Activated CD4-positive, alpha-beta T cell treated with anti-CD3 and anti-CD28 coated beads for 24 hours (primary cell): Measurements from ENCODE around the gene EOGT.

ENCODE experiments used
- DNase-seq, 2 donors: peaks; one replicate each; pipeline ENCODE4 v3.0.0-alpha.2; 2020; ENCODE audit warnings: low read depth in 2 of 2

EOGT gene

DNA sequence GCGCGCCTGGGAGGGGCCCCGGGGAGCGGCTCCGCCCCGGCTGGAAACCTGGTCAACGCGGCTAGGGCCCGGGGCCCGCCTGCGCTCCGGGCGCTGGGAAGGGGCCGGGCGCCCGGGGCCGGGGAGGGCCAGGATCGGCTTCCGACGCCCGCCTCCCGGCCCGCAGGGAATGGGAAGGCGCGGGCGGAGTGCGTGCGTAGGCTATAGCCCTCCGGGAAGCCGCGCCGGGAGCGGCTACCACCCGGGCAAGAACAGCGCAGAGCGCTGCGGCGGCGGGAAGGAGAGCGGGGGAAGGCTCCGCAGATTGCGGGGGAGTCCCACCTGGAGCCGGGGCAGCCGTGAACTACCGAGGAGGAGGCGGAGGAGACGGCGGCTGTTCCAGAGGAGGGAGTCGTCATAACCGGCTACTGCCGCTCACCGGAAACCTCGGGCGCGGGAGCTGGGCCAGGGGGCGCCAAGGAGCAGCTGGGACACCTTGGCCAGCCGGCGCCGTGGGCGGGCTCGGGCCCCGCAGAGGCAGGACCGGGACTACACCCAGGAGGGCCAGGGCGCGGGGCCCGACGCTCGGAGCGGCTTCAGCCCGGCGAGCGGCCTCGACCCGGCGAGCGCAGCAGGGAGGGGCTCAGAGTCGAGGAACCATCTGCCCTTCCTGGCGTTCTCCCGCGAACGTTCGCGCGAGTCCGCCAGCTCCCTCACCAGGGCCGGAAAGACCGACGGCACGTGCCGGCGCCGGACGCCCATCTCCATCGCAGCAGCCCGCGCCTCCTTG is at the start of gene EOGT:
Gene EOGT (minus strand): TSS at position 432 of the 769 bp plus-strand sequence. CDS start 3,838 bp downstream, outside the sequence.
- peak; percentile 69 to 79 for DNase-seq

DNA sequence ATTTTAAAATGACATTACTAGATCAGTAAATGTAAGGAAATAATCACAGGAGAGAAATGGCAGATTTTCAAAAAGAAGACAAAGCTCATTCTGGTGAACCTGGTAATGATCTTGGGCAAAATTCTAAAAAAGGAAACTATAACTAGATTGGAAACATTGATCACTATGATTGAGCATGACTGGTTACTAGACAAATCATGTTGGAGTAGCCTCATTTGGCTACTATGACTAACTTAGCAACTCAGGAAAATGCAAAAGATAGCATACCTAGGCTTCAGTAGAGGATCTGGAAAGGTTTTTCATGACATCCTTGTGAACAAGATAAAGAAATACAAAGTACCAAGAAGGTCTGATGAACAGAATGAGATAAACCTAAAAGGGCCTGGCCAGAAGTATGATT is 46.2 kb upstream of the EOGT start:
- DNase-seq = no peak

DNA sequence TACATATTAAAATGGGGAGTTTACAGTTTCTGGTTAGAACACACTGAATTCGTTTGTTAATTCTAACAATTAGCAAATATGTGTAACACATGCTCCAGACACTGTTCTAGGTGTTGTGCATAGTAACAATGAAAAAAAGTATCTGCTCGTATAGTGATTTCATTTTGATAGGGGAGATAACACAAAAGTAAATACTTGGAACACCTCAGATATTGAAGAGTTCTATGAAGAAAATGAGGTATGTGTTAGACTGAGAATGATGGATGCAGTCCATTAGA is 45.4 kb upstream of the EOGT start:
- no peak for DNase-seq

DNA sequence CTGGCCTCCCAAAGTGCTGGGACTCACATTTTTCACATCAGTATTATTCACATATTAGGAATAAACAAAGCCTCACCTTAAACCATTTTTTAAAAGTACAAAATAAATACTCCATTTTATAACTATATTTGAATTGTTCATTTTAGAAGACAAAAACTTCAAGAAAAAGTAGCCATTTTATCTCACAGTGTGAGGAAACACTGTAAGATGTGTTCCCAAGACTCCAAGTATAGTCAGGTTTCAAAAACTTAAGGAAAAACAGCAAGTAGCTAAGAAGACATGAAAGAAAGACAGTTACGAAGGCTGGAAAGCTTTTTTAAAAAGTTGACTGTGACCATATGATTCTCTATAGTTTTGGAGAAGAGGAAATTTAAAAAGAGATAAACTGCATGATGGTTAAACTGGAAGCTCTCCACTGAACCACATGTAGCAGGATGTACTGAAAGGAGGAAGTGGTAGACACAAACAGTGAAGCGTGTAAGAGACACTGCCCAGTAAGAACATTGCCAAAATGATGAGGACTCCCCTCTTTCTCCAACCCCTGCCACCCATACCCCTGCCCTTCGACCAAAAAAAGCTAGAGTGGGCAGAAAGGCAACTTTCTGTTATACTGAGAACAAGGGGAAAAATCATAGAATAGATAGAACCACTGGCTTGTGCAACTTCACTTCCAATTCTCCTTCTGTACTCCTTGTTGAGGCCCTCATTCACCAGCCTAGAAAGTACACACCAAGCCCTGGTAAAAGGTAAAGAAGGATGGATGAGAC is 44.9 kb upstream of the EOGT start:
- DNase-seq = no peak

DNA sequence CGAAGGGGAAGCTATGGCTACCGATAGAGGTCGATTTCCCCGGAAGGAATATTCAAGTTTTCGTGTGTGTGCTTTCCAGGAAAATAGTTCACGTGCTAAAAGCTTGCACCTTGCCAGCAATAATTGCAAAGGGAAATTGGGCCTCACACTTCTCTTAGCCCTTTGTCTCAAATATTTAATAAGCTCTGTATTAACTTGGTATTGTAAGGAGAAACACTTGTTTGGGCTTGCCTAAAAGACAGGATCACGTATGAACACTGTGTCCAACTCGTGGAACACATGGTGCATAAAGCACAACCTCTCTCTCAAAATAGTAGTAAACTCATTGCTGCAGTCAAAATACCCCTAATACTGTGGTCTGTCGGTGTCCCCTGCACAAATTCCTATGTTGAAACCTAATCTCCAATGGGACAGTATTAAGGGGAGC is 39.0 kb upstream of the EOGT start:
- no peak for DNase-seq

DNA sequence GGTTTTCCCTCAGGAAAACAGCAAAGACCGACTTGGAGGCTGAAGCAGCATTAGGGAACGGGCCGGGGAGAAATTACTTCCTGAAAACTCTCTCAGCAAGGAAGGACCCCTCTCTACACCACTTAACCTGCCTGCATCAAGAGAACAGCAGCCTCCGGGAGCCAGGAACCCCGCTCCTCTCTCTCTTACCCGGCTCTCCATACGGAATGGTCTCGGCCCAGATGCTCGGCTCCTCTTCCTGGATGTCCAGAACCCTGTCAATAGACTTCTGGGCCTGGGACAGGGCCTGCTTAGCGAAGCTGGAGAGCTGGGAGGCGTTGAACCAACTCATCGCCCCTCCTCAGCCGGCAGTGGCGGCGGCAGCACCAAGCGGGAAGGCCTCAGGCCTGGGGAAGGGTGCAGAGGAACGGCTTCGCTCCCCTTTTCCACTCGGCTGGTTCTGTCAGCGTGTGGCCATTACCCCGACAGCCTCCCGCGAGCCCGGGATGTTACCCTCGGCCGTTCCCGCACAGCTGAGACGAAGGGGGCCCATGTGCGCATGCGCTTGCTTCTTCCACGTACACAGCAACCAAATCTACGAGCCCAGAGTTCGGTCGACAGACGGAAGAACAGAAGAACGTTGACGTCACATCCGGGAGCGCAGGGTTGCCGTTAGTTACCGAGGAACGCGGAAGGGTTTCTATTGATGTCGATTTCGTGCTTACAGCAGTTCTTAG is 38.4 kb upstream of the EOGT start, which contains the start of gene TMF1:
Gene TMF1 (minus strand): TSS at position 578 of the 716 bp plus-strand sequence. CDS start 247 bp downstream, at position 331.
- peak; percentile 95 to 98 for DNase-seq

DNA sequence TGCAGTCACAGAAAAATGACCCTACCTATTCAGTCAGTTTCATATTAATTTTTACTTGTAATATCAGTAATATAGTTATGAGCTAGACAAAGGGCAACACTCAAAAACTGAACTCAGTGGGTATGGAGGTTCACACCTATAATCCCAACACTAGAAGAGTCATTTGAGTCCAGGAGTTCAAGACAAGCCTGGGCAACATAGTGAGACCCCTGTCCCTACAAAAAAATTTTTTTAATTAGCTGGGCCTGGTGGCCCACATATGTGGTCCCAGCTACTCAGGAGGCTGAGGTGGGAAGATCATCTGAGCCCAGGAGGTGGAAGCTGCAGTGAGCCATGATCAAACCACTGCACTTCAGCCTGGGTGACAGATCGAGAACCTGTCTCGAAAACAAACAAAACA is 35.5 kb upstream of the EOGT start:
- DNase-seq = no peak

DNA sequence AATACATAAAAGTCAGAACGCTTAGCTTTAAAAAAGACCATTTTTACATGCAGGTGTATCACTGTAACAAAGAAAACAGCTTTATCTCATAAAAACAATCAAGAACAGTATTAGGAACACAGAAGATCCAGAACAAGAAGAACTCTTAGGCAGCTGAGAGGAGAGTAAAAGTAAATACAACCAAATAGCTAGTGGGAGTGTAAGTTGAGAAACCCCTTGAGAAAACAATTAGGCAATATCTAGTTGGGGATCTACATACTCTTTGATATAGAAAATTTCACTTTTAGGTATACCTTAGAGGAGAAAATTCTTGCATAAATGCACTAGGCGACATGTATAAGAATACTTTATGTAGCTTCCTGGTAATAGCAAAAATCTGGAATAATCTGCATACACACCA is 31.1 kb upstream of the EOGT start:
- no peak for DNase-seq

DNA sequence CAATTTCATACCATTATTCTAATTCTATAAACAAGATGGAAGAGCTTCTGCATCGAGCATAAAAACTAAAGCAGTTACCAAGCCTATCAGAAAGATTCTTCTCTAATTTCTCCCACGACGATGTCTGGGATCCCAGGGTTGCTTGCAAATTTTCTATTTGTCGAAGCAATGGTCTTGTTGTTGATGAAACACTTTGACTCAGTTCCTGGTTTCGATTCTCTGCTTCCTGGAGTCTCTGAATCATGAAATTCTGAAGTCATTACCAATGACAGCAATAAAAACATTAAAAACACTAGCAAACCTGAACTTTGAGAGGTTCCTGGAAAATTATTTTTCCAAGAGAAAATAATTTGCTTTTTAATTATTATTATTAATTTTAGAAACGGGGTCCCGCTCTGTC is 20.0 kb upstream of the EOGT start:
- no peak for DNase-seq

DNA sequence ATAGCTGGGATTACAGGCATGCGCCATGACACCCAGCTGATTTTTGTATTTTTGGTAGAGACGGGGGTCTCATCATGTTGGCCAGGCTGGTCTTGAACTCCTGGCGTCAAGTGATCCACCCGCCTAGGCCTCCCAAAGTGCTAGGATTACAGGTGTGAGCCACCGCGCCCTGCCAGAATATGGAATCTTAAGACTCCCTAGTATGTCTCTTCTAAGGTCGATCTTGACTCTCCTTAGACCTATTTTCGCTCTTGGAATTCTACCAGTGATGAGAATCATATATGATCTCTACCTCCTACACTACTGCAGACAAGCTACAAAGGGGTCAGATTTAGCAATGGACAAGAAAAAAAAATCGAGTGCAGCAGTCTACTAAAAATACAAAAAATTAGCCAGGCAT is 19.3 kb upstream of the EOGT start:
- no peak for DNase-seq

DNA sequence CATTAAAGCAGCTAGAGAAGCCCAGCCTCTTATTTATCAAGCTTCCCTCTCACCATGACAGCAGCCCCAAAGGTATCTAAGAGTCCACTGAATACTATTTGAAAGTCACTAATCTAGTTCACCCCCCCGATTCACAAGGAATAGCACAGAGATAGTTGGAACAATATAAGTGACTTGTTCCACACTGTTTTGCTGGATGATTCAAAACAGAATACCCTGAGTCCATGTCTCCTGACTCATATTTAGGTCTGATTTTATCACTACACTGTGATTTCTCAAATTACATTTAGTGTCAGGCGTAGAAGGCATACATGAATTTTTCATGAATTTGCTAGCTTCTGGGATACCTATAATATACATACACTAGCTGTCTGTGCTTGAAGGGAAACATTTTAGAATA is 18.7 kb upstream of the EOGT start:
- no peak for DNase-seq

DNA sequence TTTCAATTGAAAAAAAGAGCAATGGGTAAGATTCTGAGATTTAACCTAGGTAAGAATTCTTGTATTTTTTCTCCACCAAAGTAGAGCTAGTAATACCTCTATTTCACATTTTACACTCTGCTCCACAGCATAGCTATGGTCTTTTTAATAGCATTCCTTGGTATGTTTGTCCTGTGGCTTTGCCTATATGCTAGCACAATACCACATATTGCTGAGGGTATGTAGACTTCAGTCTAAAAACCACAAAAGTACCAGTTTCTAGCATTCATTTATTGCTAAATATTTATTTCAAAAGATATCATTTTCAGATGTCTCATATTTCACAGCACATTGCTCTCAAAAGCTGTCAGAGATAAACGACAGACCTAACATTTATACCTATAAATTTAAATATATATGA is 18.2 kb upstream of the EOGT start:
- DNase-seq = no peak

DNA sequence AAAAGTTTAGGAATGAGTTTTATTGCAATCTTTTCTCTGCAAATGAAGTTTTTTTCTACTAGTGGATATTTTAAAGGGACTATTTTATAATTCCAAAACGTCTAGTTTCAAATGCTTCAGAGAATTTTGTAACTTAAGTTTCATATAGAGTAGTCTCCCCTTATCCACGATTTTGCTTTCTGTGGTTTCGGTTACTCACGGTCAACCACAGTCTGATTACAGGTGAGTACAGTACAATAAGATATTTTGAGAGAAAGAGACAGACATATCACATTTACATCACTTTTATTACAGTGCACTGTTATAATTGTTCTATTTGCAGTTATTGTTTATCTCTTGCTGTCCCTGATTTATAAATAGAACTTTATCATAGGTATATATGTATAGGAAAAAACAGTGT is 7.4 kb upstream of the EOGT start:
- no peak for DNase-seq

DNA sequence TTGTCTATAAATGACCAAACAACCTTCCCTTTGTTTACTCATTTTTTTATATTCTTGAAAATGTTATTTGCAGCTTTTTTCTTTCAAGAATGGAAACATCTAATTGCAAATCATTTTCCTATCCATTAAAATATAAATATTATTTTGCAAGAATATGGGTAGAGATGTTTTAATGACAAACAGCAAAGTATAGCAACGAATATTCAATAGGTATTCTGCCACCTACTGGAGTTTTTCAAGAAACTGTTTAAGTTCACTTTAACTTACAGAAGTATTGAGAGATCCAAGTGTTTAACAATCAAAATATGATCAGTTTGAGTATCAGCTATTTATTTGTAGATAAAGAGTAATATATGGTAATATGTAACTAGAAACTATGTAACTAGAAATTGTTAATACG is 6.9 kb upstream of the EOGT start:
- no peak for DNase-seq

DNA sequence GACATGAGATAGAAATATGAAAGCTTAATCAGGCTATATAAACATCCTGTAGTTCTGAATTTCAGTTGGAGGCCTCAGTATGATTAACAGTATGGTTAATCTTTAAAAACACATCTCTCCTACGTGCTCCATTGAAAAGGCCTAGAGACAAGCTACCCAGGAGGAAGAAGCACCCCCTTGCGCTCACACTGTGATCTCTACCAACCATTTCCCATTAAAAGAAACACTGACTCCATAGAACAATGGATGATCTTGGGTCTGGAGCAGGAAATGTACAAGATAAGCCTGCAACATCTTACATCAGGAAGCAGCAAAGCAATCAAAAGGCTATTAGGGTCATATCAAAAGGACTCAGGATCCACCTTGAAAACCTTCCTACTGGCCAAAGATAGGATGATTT is 3.4 kb upstream of the EOGT start:
- no peak for DNase-seq

DNA sequence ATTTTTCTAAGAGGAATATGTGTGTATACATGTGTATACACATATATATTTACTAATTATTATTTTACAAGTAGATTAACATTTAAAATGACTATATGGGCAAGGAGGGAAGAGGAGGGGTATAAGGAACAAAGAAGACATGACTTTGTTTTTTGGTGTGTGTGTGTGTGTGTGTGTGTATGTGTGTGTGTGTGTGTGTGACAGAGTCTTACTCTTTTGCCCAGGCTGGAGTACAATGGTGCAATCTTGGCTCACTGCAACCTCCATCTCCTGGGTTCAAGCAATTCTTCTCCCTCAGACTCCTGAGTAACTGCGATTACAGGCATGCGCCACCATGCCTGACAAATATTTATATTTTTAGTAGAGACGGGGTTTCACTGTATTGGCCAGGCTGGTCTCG is 2.6 kb upstream of the EOGT start:
- no peak for DNase-seq

DNA sequence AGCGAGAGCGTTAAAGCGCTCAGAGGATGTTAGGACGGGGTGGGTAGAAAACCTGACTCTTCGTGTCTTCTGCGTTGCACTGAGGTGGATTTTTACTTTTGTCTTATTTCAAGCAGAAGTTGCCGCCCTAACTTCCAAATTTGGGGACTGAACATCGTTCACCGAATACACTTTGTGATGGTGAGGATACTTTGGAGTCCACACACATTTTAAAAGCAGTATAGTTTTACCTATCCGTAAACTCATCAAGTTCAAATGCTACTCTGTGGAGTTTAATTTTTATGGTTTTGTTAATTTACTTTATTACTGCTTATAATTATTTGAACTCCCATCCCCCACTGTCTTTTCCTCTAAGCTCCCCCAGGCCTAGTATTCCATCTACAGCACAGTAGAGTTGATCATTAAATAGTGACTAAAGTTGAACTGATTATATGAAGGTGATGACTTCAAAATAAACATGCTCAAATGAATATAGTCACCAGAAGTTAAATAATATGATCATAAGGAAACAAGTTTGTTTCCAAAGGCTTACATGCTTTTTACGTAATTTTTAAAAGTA is 617 bp upstream of the EOGT start:
- no peak for DNase-seq

DNA sequence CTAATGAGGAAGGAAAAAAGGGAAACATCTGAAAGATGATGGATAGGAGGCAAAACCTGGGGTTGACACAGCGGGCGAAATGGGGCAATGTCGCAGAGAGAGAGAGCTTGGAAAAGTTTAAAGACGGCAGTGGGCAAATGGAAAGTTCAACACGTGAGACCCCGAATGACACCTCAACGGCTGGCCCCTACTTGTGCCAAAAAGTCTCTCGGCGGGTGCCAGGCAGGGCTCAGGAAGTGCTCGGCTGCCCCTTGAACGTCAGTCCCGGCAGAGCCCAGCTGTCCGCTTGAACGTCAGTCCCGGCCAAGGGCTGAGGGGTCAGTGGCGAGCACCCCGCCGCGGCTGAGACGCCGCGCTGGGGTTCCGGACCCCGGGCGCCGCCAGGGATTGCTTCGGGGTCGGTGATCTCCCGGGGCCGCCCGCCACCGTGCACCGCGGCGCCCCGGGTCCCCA is 658 bp downstream of the EOGT start:
- DNase-seq = peak in 1 of 2 donors; percentile 5

DNA sequence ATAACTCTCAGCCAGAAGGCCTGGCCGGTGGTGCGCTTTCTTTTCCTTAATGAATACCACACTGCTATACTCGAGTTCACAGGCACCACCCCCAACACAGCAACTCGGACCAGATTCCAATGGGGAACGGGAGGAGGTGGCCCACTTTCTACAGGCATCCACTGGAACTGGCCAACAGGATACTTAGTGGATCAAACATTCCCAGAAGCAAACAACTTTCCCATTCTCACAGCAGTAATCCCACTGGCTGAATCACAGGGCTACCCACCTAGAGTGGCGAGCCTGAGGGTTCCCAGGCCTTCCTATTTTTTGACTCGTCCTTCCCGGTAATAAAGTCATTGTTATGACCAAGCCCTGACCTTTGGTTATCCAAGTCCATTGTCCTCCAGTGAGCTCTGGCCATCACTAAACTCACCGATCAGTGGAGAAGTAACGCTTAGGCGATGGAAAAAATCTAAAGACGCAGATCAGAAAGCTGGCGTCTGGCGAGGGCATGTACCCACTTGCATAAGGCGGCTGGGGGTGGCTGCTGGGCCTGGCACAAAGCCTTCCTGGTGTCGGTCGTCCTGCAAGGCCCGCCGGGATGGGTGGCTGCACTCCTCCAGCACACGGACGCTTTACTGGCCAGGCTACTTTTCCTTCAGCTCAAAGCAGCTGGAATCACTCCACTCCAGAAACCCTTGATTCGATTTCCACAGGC is 1.2 kb downstream of the EOGT start:
- DNase-seq = no peak

DNA sequence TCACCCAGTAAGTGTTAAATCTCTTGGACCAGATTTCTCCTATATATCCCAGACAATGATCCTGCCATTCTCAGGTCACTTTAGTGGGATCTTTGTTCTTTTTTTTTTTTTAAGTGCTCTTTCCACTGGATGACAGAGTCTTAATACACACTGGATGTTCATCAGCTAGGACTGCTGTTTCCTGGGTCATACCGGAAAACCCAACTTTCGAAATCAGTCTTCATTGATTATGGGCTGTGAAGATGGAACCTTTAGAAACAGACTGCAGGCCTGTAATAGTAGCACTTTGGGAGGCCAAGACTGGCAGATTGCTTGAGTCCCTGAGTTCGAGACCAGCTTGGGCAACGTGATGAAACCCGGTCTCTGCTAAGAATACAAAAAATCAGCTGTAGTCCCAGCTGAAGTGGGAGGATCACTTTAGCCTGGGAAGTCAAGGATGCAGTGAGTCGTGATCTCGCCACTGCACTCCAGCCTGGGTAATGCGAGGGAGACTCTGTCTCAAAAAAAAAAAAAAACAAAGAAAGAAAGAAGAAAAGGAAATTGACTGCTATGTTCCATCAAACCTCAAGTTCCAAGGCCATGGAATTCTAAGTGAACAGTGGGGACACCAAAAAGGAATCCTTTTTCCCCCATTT is 2.3 kb downstream of the EOGT start:
- DNase-seq = no peak
